Kidney (tissue), 22 donors: Measurements from ENCODE around the gene PTPN18. TPM values are rescaled to one million over a fixed set of nuclear protein-coding genes. Genes with fewer than 3 reads are reported as not detected.

ENCODE experiments used
- DNase-seq, 5 donors: peaks; one replicate each; pipeline ENCODE4 v3.0.0-alpha.2; 2013 to 2020
- FAIRE-seq: peaks from 2 replicates; lab custom pipeline; 2012; peaks lifted over from hg19 to GRCh38; lab: Jason Lieb, UNC
- H3K27ac ChIP-seq, 2 donors: one replicate each; pipeline ENCODE4 v1.7.0; 2013; ENCODE audit warnings: low read depth in 2 of 2, low read length in 2 of 2, inconsistent platforms in 1 of 2
- H3K27me3 ChIP-seq: one replicate; pipeline ENCODE4 v1.7.1; 2013; ENCODE audit warnings: low read length, inconsistent platforms; ENCODE audit not compliant: control insufficient read depth, insufficient read depth
- H3K36me3 ChIP-seq, 3 donors: one replicate each; pipeline versions ENCODE4 v1.7.0 to v1.7.1; 2013; ENCODE audit warnings: low read length in 3 of 3, control low read depth in 1 of 3, inconsistent platforms in 1 of 3; ENCODE audit not compliant: insufficient read depth in 3 of 3, control insufficient read depth in 2 of 3
- H3K4me1 ChIP-seq, 3 donors: one replicate each; pipeline versions ENCODE4 v1.7.0 to v1.7.1; 2013; ENCODE audit warnings: low read length in 3 of 3, inconsistent platforms in 1 of 3, low read depth in 1 of 3; ENCODE audit not compliant: control insufficient read depth in 2 of 3, insufficient read depth in 2 of 3
- H3K4me3 ChIP-seq, 3 donors: one replicate each; pipeline versions ENCODE4 v1.7.0 to v1.8.1; 2013; ENCODE audit warnings: low read length in 3 of 3, control low read depth in 1 of 3, inconsistent platforms in 1 of 3
- H3K9ac ChIP-seq, 3 donors: one replicate each; pipeline versions ENCODE4 v1.7.0 to v1.7.1; 2013; ENCODE audit warnings: low read length in 3 of 3, control low read depth in 1 of 3, inconsistent platforms in 1 of 3
- H3K9me3 ChIP-seq, 3 donors: one replicate each; pipeline versions ENCODE4 v1.7.0 to v1.7.1; 2013; ENCODE audit warnings: low read length in 3 of 3, control low read depth in 1 of 3, inconsistent platforms in 1 of 3; ENCODE audit not compliant: control insufficient read depth in 2 of 3, insufficient read depth in 1 of 3
- intact Hi-C: fragments of 100-400 bp; cut with DNase I; formaldehyde crosslinking; loops from one replicate; pipeline ENCODE4 v1.11.1; 2022
- long read RNA-seq, 10 donors: library from polyadenylated mRNA in 1 of 10; unstranded in 1 of 10; transcript quantifications; one replicate each; pipeline ENCODE4 v2.0.0 and lab custom pipeline, GENCODE V29; 2021 to 2026
- polyA plus RNA-seq: library from polyadenylated mRNA; stranded (reverse); fragments of 350-450 nt; fragmentation: Illumina TruSeq; extraction: RNeasy Lipid Tissue Mini Kit (QIAGEN cat#74804); gene quantifications from one replicate; pipeline ENCODE4 v1.2.3, GENCODE V29; 2014; ENCODE audit warnings: low read depth, low replicate concordance; ENCODE audit not compliant: insufficient read depth
- total RNA-seq: library from RNA; stranded (reverse); fragmentation: NEBNext Ultra II Directional; extraction: Animal tissue kit (Norgen Biotek cat#: 25700); gene quantifications from one replicate; pipeline ENCODE4 v1.2.1, GENCODE V29; 2021
- TF ChIP-seq, protein P1 (sequence below): IDR thresholded peaks from 3 replicates; pipeline ENCODE4 v1.5.1; 2012; ENCODE audit warnings: mild to moderate bottlenecking, moderate library complexity, borderline replicate concordance; ENCODE audit not compliant: insufficient read depth; ENCODE audit errors: extremely low read depth
- donor health status: control.
- donor health status: control.
- donor health status: control.
- donor health status: control.
- donor health status: control.
- donor health status: DM: yes; HTN: yes; CAD: no.
- donor health status: Normal renal cell carcinoma (clear cell type).

The PTPN18 gene
- total RNA-seq (89.2 TPM), polyA plus RNA-seq (34.8 TPM)
- long read RNA-seq, donor 1, partial matches to known transcripts, result 11 of 19 reads
- long read RNA-seq, donor 1, other reads (novel, unspliced or antisense), result 0 of 19 reads
- long read RNA-seq, donor 2, partial matches to known transcripts, result 0 of 8 reads
- long read RNA-seq, donor 2, other reads (novel, unspliced or antisense), result 0 of 8 reads
- long read RNA-seq, donor 3, partial matches to known transcripts, result 0 of 8 reads
- long read RNA-seq, donor 3, other reads (novel, unspliced or antisense), result 0 of 8 reads
- long read RNA-seq, donor 4, partial matches to known transcripts, result 0 of 9 reads
- long read RNA-seq, donor 4, other reads (novel, unspliced or antisense), result 0 of 9 reads
- long read RNA-seq, donor 5, partial matches to known transcripts, result 0 of 1 reads
- long read RNA-seq, donor 5, other reads (novel, unspliced or antisense), result 0 of 1 reads
- long read RNA-seq, donor 6, partial matches to known transcripts, result 0 of 1 reads
- long read RNA-seq, donor 6, other reads (novel, unspliced or antisense), result 0 of 1 reads
- long read RNA-seq, donor 7, transcript PTPN18-207 (2 exons, 1,717 nt), result major isoform, 5 of 42 reads
- long read RNA-seq, donor 7, transcript PTPN18-211 (3 exons, 1,394 nt), result major isoform, 5 of 42 reads
- long read RNA-seq, donor 7, partial matches to known transcripts, result 1 of 42 reads
- long read RNA-seq, donor 7, other reads (novel, unspliced or antisense), result 28 of 42 reads
- long read RNA-seq, donor 8, partial matches to known transcripts, result 0 of 3 reads
- long read RNA-seq, donor 8, other reads (novel, unspliced or antisense), result 0 of 3 reads
- long read RNA-seq, donor 9, result 0 reads
- long read RNA-seq, donor 10, partial matches to known transcripts, result 21 of 27 reads
- long read RNA-seq, donor 10, other reads (novel, unspliced or antisense), result 0 of 27 reads

- intact Hi-C loops, result no loop called here
- no peaks in the 10 kb centered on the region for H3K9me3 ChIP-seq
- H3K27me3 ChIP-seq, result no peaks in the 10 kb centered on the region
- peak; percentile 82 to 96 (median 89) for DNase-seq
- no peak for FAIRE-seq
- H3K27ac ChIP-seq, result peak within 1 kb of the TSS in 1 of 2 donors; percentile 61
- peak within 1 kb of the TSS; percentile 57 to 74 (median 69) for H3K4me3 ChIP-seq
- TF ChIP-seq, protein P1, sequence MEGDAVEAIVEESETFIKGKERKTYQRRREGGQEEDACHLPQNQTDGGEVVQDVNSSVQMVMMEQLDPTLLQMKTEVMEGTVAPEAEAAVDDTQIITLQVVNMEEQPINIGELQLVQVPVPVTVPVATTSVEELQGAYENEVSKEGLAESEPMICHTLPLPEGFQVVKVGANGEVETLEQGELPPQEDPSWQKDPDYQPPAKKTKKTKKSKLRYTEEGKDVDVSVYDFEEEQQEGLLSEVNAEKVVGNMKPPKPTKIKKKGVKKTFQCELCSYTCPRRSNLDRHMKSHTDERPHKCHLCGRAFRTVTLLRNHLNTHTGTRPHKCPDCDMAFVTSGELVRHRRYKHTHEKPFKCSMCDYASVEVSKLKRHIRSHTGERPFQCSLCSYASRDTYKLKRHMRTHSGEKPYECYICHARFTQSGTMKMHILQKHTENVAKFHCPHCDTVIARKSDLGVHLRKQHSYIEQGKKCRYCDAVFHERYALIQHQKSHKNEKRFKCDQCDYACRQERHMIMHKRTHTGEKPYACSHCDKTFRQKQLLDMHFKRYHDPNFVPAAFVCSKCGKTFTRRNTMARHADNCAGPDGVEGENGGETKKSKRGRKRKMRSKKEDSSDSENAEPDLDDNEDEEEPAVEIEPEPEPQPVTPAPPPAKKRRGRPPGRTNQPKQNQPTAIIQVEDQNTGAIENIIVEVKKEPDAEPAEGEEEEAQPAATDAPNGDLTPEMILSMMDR, result peak; percentile 67
- peak within 1 kb of the TSS; percentile 8 to 78 (median 73) for H3K9ac ChIP-seq
- no peaks in the 10 kb centered on the region for H3K36me3 ChIP-seq
- peaks cover 0 to 7% (median 4%) of the 10 kb centered on the region in 3 donors for H3K4me1 ChIP-seq
Observed at GRCh38 chr2:130355578-130356431, at the start of gene PTPN18. PTPN18 (plus strand) TSS chr2:130356056; CDS start chr2:130356108, 52 bp downstream.

GRCh38 chr2:130307850-130308249 lies 48.0 kb upstream of the PTPN18 start:
- no peak for FAIRE-seq
- H3K27me3 ChIP-seq, result no peaks in the 10 kb centered on the region
- no peak overlapping the region for H3K4me3 ChIP-seq
- H3K9ac ChIP-seq, result no peak overlapping the region
- H3K36me3 ChIP-seq, result no peaks in the 10 kb centered on the region
- intact Hi-C loops, result no loop called here
- no peaks in the 10 kb centered on the region for H3K9me3 ChIP-seq
- DNase-seq, result no peak
- H3K27ac ChIP-seq, result no peak overlapping the region
- TF ChIP-seq, protein P1, result no peak
- H3K4me1 ChIP-seq, result no peaks in the 10 kb centered on the region

- no peak overlapping the region for H3K9ac ChIP-seq
- DNase-seq (no peak), FAIRE-seq (no peak)
- TF ChIP-seq, protein P1, result no peak
- no peaks in the 10 kb centered on the region for H3K9me3 ChIP-seq
- no peaks in the 10 kb centered on the region for H3K27me3 ChIP-seq
- no peaks in the 10 kb centered on the region for H3K4me1 ChIP-seq
- no peak overlapping the region for H3K4me3 ChIP-seq
- no peak overlapping the region for H3K27ac ChIP-seq
- intact Hi-C loops, result no loop called here
- no peaks in the 10 kb centered on the region for H3K36me3 ChIP-seq
Observed at GRCh38 chr2:130310881-130311280, 45.0 kb upstream of the PTPN18 start.
